HG03354 (cell line): ENCODE data around the gene ITM2A.

ENCODE experiments used
- ATAC-seq: cut with Tn5 transposase; IDR thresholded peaks from one replicate; pipeline ENCODE4 v1.9.1; 2021; ENCODE audit warnings: mild to moderate bottlenecking; ENCODE audit not compliant: unreplicated experiment, poor library complexity, severe bottlenecking

ITM2A gene

DNA sequence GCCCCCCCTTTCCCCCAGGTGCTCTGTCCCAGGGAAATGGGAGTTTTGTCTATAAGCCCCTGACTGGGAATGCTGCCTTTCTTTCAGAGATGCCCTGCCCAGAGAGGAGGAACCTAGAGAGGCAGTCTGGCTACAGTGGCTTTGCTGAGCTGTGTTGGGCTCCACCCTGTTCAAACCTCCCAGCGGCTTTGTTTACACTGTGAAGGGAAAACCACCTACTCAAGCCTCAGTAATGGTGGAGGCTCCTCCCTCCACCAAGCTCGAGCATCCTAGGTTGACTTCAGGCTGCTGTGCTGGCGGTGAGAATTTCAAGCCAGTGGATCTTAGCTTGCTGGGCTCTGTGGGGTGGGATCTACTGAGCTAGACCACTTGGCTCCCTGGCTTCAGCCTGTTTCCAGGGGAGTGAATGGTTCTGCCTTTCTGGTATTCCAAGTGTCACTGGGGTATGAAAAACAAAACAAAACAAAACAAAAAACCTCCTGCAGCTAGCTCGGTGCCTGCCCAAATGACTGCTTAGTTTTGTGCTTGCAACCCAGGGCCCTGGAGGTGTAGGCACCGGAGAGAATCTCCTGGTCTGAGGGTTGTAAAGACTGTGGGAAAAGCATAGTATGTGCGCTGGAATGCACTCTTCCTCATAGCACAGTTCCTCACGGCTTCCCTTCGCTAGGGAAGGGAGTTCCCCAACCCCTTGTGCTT, 41.7 kb downstream of the ITM2A start:
- ATAC-seq = no peak
